Activated CD4-positive, alpha-beta T cell treated with anti-CD3 and anti-CD28 coated beads for 48 hours (primary cell): Measurements from ENCODE around the gene CLTRN.
"Not testable (repeated sequence)": the region's sequence is repeated elsewhere in the genome, so short reads cannot be mapped to it uniquely, and the experiment has no call there.

Experiments
- DNase-seq: peaks from one replicate; pipeline ENCODE4 v3.0.0-alpha.2; 2020

Gene CLTRN, protein sequence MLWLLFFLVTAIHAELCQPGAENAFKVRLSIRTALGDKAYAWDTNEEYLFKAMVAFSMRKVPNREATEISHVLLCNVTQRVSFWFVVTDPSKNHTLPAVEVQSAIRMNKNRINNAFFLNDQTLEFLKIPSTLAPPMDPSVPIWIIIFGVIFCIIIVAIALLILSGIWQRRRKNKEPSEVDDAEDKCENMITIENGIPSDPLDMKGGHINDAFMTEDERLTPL

DNA sequence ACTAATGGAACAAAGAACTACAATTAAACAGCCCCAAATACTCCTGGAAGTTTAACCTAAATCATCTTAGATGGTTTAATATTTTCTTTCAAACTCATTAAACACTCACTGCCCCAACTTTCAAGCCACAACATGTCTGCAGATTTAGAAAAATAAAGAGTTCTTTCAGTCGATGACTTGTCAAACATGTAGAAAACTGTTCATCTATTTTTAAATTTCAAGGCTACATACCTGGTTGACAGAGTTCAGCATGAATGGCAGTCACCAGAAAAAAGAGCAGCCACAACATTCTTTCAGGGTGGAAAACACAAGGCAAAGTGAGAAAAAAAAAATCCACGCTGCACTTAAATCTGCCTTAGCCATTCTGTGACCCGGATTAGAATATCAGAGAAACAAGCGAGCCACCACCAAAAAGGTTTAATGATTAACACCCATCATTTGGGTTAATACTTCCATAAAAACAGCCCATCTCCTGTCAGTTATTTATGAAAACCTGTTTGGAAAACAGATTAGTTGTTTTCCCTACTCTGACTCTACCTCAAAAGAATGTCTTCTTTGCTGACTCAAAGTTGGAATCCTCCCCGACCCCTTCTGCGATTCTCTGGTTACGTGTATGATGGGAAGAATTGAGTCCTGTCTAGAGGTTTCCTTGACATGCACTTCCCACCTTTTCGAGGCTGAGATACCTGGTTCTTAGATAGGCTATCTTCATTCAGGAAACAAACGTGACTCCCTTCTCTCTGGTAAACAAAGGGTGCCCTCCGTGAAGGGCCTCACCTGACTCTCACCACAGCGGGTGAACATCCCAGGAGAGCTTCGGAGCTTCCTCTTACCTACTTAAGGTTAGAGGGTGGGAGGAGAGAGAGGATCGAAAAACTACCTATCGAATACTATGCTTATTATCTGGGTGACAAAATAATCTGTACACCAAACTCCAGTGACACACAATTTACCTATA lies at the start of gene CLTRN:
CLTRN (minus strand) TSS at position 319 of the 958 bp plus-strand sequence; CDS start at position 289, 30 bp downstream.
- DNase-seq = no peak

DNA sequence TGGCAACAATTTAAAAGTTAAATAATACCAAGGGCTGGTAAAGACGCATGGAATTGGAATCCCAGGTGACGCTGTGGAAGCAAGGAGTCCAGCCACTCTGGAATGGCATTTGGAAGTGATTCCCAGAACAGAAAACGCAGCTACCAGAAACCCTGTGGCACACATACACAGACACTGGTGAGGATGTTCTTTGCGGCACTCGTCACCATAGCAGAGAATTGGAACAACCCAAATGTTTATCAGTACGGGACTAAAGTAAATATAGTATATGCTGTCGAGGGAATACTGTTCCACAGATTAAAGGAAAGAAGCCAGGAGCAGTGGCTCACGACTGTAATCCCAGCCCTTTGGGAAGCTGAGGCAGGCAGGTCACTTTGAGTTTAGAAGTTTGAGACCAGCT lies 39.7 kb upstream of the CLTRN start:
- not testable (repeated sequence) for DNase-seq

DNA sequence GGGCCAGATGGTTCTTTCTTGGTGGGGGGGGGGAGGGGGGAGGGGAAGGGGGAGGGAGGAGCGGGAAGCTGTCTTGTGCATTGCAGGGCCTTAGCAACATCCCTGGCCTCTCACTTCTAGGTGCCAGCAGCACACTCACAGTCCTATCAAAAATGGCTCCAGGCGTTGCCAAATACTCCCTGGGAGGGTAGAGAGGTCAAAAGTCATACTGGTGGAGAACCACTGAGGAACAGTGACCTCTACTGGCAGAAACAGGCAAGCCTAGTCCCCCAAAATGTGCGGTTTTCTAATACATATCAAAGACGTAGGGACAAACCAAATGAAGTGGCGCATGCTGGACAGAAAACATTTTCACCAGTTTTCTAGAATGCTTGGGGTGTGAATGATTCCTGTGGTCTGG lies 39.2 kb upstream of the CLTRN start:
- DNase-seq = not testable (repeated sequence)

DNA sequence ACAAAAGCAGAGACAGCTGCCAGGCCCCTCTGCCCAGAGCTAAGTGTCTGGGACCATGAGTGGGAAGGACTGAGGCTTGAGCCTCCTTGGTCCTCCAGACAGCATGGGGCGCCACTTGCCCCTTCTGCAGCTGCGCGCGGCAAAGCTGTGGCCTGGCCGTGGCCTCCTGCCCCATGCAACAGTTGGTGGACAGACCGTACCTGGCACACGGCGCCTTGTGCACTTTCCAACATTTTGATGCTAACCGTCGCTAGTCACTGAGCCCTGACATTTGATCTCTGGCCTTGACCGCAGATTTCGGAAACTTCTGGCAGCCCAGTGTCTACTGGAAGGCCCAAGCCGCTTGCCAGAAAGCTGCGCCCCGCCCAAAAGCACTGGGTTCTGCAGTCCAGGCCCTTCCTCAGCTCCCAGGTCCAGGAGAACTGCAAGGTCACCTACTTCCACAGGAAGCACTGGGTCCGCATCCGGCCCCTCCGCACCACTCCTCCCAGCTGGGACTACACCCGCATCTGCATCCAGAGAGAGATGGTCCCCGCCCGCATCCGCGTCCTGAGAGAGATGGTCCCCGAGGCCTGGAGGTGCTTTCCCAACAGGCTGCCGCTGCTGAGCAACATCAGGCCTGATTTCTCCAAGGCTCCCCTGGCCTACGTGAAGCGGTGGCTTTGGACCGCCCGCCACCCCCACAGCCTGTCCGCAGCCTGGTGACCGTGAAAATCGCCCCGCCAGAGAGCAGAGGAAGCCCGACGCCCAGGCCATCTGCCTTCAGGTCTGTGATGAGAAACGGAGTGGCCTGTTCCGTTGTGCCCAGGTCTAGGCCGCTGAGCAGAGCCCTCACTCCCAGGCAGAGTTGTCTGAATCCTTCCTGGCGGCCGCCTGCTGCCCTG lies 38.1 kb upstream of the CLTRN start:
- no peak for DNase-seq

DNA sequence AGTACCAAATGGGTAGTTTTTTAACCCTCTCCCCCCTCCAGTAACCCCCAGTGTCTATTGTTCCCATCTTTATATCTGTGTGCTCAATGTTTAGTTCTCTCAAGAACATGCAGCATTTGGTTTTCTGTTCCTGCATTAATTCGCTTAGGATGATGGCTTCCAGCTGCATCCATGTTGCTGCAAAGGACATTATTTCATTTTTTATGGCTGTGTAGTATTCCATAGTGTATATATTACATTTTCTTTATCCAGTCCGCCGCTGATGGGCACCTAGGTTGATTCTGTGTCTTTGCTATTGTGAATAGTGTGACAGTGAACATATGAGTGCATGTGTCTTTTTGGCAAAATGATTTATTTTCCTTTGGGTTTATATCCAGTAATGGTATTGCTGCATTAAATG lies 31.9 kb upstream of the CLTRN start:
- no peak for DNase-seq

DNA sequence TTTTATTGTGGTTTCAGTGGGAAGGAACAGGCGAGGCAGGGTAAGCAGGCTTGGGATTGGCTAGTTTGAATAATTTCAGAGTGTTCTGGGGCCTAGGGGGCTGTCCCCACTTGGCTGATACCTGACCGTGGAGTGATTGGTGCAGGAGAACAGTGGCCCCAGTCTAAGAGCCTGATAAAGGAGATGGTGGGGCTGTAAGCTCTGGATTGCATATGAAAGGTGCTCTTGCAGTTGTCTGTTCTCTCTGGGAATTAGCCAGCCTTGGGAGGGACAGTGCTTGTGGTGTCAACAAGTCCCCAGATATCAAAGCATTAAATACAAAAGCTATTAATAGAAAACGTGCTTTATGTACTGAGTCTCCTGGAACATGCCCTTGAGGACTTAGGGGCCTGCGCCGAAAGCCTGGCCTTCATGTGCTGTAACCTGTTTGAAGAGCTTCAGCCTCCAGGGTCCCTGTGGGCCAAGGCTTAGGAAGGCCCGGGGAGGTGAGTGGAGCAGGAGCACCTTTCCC lies 30.4 kb upstream of the CLTRN start:
- DNase-seq = no peak

DNA sequence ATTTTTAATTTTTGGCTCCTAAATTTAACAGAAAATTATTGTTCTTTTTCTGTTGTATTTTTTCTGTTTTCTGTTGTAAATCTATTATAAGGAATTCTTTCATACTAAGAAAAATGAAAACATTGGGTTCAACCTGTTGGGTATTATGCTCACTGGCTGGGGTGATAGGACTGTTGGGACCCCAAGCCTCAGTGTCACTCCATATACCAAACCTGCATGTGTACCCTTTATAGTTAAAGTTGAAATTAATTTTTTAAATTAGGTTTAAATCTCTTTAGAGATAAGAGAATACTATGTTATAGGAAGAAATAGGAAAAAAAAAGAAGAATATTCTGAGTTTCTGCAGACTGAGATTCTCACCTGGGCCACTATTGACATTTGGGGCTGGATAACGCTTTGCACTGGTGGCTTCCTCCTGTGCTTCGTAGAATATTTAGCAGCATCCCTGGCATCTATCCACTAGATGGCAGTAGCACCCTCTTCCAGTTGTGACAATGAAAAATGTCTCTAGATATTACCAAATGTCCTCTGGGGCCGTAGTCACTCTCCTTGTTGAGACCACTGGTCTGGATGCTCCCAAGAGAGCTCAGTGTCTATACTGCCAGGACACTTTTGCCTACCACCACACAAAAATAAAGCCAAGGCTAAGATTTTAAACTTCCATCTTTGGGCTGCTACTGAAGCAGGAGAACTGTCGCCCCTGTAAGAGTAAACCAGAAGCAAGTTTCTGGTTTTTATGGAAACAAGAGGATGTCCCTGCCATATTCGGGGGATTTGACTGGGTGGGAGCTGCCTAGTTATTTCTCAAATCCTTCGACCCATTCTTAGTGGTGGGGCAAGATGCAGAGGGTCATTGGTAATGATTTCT lies 22.4 kb upstream of the CLTRN start:
- peak; percentile 56 for DNase-seq

DNA sequence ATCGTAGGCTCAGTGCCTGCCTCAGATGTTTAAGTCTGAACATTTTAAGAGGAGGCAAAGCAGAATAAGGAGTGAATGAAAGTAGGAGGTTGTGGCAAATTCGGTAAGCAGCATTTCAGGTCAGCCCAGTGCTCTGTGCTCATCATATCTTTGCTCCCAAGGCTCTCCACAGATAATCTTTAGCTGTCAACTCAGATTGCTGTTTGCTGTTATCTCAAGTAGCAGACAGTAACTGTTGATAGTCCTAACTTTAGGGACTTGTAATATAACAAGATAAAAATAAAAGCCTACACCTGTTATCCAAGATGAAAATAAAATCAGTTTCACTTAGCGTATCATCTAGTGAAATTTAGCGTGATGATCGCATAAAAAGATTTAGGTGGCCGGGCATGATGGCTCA lies 18.6 kb upstream of the CLTRN start:
- DNase-seq = no peak

DNA sequence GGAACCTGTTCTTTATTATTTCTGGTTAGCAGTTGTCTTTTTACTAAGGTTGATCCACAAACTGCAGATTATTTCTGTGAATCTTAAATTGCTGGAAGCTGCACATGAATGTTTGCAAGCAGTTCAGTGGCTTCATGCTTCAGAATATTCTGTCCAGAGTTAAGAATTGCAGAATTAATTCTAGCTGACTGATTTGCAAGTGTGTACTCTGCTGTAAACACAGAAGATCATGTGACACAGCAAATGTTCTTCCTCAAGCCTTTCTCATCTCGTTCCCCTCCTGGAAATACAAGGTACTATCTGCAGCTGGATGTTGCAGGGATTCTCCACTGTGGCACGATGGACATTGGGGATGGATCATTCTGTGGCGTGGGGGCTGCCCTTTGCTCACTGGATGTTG lies 16.8 kb upstream of the CLTRN start:
- DNase-seq = no peak

DNA sequence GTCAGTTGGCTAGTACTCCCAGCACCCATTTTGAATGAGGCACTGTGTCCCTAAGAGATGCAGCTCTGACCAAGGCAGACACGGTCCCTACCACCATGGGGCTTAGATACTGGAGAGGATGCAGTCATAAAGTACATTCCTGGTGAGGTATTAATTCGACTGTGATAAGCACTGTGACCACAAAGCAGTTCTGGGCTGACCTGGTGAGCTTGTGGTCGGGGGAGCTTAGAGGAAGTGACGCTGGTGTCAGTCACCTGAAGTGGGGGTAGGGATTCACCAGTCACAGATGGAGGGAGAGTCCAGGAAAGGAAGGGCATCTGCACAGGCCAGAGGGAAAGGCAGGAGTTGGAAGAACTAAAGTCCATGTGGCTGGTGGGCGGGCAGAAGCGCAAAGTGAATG lies 15.8 kb upstream of the CLTRN start:
- no peak for DNase-seq

DNA sequence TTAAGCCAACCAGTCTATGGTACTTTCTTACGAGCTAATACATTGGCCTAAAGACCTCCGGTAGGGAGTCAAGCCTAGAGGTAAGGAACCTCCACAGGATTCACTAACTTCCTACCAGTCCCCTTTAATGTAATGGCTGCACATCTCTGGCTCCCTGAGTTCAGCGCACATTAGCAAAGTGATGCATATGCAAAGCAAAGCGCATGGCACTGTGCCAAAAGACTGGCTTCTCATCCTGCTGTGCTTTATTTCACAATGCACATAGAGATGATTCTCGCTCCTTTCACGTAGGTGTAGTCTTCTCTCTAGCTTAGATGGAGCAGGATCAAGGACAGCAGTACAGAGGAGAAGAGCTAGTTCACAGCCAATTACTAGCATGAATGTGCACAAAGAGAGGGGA lies 14.6 kb upstream of the CLTRN start:
- peak; percentile 5 for DNase-seq

DNA sequence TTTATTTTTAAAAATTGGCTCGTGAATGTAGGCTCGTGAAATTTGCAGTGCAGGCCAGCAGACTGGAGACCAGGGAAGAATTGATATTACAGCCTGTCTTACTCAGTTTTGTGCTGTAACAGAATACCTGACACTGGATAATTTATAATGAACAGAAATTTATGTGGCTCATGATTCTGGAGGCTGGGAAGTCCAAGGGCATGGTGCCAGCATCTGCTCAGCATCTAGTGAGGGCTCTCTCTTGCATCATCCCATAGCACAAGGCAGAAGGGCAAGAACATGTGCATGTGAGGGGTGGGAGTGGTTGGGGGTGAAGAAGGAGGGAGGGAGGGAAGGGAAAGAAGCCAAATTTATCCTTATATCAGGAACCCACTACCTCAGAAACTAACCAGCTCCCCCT lies 13.7 kb upstream of the CLTRN start:
- DNase-seq = no peak

DNA sequence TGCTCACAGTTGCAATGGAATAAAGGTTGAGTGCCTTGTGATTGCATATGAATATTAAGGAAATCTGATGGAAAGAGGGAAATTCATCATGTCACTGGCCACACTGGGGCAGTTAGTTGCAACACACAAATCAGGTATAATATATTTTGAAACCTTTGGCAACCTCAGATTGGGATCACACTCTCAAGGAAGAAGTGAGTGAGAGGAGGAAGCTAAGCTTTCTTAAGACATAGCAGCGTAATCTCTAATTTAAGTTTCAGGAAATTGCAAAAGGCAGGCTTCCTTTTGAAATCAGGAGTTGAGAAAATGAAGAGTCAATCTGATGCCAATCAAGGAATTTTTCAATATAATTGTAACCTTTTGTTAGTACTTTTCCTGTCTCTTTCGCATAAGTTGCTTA lies 12.3 kb upstream of the CLTRN start:
- no peak for DNase-seq

DNA sequence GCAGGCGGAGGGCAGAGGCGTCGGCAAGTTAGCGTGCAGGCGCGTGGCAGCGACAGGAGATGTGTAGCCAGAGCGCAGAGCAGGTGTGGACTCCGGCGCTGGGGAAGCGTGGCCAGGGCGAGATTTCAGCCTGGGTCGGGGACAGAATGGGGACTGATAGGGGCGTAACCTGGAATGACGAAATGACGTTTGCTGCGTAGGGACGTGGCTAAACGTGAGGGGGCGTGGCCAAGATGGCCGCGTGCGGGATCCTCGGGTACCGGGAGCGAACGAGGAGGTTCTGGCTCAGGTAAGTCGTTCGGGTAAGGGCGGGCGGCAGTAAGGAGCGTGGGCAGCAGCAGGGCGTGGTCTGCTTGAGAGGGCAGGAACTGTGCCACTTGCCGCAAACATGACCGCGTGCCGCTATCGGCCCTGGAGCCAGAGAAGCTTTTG lies 10.9 kb upstream of the CLTRN start:
- DNase-seq = peak; percentile 90

DNA sequence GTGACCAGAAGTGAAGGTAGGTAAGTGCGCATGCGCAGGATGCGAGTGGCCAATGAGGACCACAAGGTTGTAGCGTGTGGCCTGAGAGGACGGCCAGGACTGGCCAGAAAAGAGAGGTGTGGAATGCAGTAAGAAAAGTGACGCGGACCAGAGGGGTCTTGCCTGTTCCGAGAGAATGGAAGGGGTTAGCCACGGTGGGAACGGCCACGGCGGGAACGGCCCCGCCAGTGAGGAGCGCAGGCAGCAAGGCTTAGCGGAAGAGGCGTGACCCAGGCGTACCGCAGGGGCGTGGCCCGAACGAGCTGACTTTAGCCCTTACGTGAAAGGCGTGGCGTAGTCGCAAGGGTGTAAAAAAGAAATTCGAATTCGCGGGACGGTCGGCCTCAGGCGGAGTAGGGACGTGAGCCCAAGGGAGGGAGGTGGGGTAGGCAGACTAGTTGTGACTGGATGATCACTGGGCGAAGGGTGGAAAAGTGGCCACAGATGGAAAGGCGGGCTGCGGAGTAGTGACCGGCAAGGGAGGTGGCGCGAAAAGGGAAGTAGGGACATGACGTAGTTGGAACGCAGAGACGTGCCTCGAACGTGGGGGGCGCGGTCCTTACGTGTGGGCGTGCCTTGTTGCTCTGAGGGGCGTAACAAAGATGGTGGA lies 10.4 kb upstream of the CLTRN start:
- DNase-seq = peak; percentile 91

DNA sequence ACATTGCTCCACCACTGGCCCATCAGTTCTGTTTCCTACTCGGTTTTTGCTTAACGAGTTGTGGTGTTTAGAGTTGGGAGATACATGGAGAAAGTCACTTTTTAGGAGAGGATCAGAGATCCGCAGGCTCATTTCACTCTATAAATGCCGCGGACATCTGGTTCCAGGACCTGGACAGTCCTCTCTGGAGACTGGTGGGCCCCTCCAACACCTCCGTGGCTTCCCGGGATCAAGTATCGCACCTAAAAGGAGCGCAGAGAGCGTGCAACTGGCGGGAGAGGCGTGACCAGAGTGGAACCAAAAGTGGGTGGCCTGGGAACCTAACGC lies 9.9 kb upstream of the CLTRN start:
- no peak for DNase-seq

DNA sequence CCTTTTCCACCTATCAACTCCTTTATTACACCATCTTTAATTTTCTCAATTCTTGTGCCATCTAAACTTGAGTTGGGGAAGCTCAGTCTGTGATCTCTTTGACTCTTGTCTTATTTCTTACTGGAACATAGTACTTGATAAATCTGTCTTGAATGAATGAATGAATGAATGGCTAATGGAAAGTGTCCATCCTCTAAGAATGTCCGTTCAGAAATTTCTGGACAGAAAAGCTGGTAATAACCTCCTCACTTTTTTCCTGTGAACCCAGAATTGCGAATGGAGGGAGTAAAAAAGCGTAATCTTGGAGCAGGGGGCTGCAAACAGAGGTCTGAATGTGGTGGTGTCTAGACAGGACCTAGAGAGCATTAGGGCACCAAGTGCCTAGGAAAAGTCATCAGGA lies 9.4 kb upstream of the CLTRN start:
- DNase-seq = no peak

DNA sequence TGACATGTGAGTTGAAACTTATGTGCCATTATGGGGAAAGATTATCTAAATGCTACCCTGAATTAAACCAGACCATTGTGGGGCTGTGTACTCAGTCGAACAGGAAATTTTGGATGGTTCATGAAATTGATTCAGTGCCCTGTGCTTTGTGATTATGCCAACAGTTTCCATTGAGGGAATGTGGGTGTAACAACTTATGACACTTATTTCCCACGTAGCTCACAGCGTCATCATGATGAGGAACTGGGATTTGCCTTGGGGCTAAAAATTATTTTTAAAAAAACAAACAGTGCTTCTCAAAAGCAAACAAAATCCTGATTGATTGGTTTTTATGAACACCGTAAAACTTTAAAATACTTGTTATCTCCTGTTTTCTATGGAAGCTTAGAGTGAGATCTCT lies 8.3 kb upstream of the CLTRN start:
- DNase-seq = no peak

DNA sequence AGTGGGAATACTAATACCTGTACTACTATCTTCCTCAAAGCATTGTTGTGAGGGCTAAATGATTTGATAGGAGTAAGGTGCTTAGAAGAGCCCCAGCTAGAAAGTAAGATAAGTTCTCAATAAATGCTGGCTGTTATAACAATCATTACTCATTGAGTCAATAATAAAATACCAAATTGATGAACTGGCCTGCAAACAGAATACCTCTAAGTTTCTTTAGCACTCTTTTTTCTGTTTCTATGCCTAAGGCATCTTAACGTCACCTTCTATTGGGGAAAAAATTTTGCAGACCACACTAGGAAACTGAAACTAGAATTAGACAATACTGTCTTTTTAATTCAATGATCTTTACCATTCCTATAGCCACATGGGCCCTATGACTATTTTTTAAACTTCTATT lies 1.2 kb downstream of the CLTRN start:
- no peak for DNase-seq

DNA sequence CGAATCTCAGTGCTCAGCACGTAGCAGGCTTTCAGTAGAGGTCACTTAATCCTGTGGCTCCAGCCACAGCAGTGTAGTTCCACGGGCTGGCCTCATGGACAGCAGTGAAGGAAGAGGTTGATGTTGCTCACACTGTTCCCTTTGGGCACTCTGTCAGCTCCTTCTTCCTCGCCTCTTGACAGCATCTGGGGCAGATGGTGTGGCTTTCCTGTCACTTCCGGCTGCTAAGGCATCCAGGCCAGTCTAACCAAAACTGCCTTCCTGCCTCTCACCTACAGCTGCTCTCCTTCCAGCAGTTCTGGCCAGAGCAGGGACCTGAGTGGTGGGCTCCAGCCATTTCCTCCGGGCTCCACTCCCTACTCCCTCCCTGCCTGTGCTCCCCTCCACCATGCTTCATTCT lies 9.8 kb downstream of the CLTRN start:
- DNase-seq = not testable (repeated sequence)

DNA sequence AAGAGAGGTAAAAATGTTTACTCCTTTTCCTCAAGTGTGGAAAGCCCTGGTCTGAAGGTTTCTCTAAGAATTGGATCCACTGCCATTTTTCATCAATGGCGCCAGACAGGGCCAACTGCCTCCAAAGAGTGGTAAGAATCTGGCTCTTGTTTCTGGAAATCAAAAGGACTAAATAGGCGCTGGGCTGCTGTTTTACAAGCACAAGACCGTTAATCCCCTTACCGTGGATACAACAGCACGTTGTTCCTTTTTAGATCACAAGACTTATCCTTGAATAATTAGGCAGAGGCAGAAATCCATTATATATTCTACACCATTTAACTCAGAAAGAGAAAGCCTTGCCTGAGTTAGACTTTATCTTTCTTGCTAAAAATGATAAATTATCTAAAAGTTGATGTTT lies 10.6 kb downstream of the CLTRN start:
- DNase-seq = no peak

DNA sequence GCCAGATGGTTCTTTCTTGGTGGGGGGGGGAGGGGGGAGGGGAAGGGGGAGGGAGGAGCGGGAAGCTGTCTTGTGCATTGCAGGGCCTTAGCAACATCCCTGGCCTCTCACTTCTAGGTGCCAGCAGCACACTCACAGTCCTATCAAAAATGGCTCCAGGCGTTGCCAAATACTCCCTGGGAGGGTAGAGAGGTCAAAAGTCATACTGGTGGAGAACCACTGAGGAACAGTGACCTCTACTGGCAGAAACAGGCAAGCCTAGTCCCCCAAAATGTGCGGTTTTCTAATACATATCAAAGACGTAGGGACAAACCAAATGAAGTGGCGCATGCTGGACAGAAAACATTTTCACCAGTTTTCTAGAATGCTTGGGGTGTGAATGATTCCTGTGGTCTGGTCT lies 17.1 kb downstream of the CLTRN start:
- DNase-seq = not testable (repeated sequence)
